Astrocyte of the spinal cord (primary cell): Measurements from ENCODE around the gene SFTPD.
"Not testable (repeated sequence)": the region's sequence is repeated elsewhere in the genome, so short reads cannot be mapped to it uniquely, and the experiment has no call there.

Source experiments
- DNase-seq: peaks from one replicate; pipeline ENCODE4 v3.0.0; 2011; ENCODE audit warnings: low read depth, low spot score
- H3K4me3 ChIP-seq: 2 replicates; pipeline ENCODE4 v1.5.1; 2011; ENCODE audit warnings: low read depth, mild to moderate bottlenecking, low read length, moderate library complexity
- CTCF ChIP-seq: IDR thresholded peaks from 2 replicates; pipeline ENCODE4 v1.5.1; 2012; ENCODE audit warnings: low read depth, mild to moderate bottlenecking, low read length, inconsistent platforms
- in situ Hi-C: cut with HindIII; loops from 2 replicates; pipeline ENCODE4 v1.10.0; 2017; ENCODE audit warnings: low sequenced_read_pairs

SFTPD gene

DNA sequence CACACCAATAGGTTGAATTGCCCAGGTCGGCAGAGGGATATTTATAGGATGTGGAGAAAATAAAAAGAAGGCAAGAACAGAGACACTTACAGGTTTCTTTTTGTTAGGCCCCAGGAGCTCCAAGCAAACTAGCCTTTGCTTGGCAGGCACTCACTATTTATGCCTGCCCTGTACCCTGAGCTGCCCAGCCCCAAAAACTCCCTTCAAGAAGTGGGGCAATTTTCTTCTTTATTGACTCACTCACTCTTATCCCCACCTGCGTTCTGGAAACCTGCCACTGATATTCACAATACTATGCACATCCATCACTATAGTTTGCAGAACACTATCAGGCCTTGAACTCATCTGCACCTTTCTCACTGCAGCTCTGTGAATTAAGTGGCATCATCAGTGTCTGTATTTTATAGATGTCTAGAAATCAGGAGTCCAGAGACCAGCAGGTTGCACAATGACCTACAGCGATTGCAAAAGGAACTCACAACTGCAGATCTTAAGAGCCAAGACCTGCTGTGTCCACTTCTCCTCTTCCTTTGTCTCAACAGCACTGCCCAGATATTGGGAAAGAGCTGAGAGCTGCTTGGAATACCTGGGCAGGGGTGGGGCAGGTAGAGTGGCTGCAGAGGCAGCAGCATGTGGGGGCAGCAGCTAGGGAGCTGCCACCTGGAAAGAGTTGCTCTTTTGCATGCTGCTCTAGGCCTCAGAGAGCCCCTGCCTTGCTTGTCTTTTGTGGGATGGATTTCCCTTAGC, at the start of gene SFTPD:
TSS of gene SFTPD (minus strand) at position 130 of the 747 bp plus-strand sequence. CDS start 2,446 bp downstream, outside the sequence.
- H3K4me3 ChIP-seq: no peak within 1 kb of the TSS
- no peak for TF ChIP-seq CTCF
- DNase-seq: no peak
- in situ Hi-C loops: no loop called here

DNA sequence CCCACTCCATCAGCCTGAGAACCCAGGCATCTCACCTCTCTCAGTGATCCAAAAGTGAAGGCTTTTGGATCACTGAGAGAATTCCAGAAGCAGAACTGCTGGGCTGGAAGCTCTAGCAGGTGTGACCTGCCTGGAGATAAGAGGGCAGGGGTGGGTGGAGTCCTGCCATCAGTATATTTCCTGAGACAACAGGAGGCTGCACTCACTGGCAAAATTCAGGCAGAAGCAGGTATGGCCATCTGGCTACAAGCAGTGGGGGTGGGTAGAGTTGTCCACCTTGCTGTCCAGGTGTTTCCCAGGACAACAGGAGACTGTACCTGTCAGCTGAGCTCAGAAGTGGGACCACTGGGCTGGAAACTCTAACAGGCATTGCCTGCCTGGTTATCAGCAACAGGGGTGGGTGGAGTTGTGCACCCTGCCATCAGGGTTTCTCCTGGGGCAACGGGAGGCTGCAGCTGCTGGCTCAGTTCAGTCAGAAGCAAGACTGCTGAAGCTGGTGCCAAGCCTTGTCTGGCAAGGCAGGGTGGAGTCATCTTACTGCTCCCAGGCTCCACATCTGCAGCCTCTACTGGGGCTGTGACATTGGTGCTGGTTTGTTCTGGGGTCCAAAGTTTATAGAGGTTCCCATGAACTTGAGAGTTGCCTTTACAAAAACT, 47.2 kb upstream of the SFTPD start:
- no peak overlapping the region for H3K4me3 ChIP-seq
- no peak for TF ChIP-seq CTCF
- in situ Hi-C loops: no loop called here
- DNase-seq: no peak

GRCh38 chr10:79994556-79994955, 45.7 kb upstream of the SFTPD start:
- no peak for TF ChIP-seq CTCF
- in situ Hi-C loops: no loop called here
- no peak overlapping the region for H3K4me3 ChIP-seq
- no peak for DNase-seq

DNA sequence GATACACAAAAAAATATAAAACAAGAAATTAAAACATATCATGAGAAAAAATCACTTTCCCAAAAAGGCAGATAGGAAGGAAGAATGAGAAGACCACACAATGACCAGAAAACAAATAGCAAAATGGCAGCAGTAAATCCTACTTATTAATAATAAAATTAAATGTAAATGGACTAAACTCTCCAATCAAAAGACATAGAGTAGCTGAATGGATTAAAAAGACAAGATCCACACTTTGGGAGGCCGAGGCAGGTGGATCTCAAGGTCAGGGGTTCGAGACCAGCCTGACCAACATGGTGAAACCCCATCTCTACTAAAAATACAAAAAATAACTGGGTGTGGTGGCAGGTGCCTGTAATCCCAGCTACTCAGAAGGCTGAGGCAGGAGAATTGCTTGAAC, 39.3 kb upstream of the SFTPD start:
- H3K4me3 ChIP-seq, DNase-seq, in situ Hi-C loops: not testable (repeated sequence)

DNA sequence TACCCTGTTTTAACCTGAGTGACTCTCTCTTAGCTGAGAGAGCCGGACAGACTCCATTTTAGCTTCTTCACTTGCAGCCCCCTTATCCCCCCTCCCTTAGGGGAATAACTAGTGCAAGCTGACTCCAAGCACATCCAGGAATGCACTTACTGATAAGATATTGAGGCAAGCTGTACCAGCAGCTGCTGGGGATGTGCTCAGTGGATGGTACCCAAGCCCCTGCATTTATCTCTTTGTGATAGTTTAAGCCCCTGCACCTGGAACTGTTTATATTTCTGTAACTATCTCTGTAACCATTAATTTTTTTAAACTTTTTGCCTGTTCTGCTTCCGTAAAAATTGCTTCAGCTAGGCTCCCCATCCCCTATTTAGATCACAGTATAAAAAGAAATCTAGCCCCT, 37.8 kb upstream of the SFTPD start:
- DNase-seq, in situ Hi-C loops, H3K4me3 ChIP-seq: not testable (repeated sequence)

DNA sequence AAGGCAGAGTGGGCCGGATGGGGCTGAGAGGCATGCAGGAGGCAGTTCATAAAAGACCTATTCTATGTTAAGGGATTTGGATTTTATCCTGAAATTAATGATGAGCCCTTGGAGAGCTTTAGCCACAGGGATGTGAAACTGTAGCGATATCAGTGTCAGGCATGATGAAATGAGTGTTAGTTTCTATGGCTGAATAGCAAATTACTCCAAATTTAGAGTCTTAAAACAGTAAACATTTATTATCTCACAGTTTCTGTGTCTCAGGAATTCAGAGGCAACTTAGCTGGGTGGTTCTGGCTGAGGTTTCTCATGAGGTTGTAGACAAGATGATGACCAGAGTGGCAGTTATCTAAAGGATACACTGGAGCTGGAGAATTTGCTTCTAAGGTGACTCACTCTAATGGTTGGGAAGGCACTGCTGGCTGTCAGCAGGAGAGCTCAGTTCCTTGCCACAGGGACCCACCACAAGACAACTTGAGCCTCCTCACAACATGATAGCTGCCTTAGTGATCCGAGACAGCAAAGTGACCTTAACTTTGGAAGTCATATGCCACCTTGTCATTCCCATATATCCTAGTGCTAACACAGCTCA, 36.7 kb upstream of the SFTPD start:
- DNase-seq: no peak
- no peak overlapping the region for H3K4me3 ChIP-seq
- no peak for TF ChIP-seq CTCF
- in situ Hi-C loops: no loop called here

- no peak for DNase-seq
These were observed 35.9 kb upstream of the SFTPD start for GRCh38 chr10:79984851-79985250.

More at GRCh38 chr10:79984851-79985250, 35.9 kb upstream of the SFTPD start:
- in situ Hi-C loops: no loop called here
- no peak for TF ChIP-seq CTCF
- H3K4me3 ChIP-seq: no peak overlapping the region
